Uterus (tissue), 4 donors: ENCODE measurements around the gene PPBP. TPM values are rescaled to one million over a fixed set of nuclear protein-coding genes. Genes with fewer than 3 reads are reported as not detected.

ENCODE experiments used
- DNase-seq, 2 donors: peaks; one replicate each; pipeline ENCODE4 v3.0.0-alpha.2; 2019 to 2020
- H3K27ac ChIP-seq, 2 donors: fragments of 200-600 bp; sonication (generic); 1 replicate in 1 of 2; 2 replicates in 1 of 2; pipeline ENCODE4 v1.5.1; 2016 to 2018
- H3K27me3 ChIP-seq, 2 donors: fragments of 200-600 bp; sonication (generic); one replicate each; pipeline ENCODE4 v1.5.1; 2018 to 2019; ENCODE audit warnings: control low read depth in 1 of 2
- H3K36me3 ChIP-seq, 2 donors: fragments of 200-600 bp; sonication (generic); one replicate each; pipeline ENCODE4 v1.5.1; 2019; ENCODE audit warnings: control low read depth in 1 of 2
- H3K4me1 ChIP-seq, 2 donors: fragments of 200-600 bp; sonication (generic); one replicate each; pipeline ENCODE4 v1.5.1; 2018 to 2019; ENCODE audit warnings: control low read depth in 1 of 2
- H3K4me3 ChIP-seq, 2 donors: fragments of 200-600 bp; sonication (generic); 1 replicate in 1 of 2; 2 replicates in 1 of 2; pipeline ENCODE4 v1.5.1; 2018 to 2019; ENCODE audit warnings: mild to moderate bottlenecking in 1 of 2
- H3K9me3 ChIP-seq, 2 donors: fragments of 200-600 bp; sonication (generic); one replicate each; pipeline ENCODE4 v1.5.1; 2019; ENCODE audit warnings: control low read depth in 1 of 2
- CTCF ChIP-seq, 4 experiments: fragments of 200-600 bp in 2 of 4; fragments of 450-650 bp in 2 of 4; sonication (generic) in 2 of 4; IDR thresholded peaks; one replicate each; pipeline ENCODE4 v1.5.1; 2016 to 2019; ENCODE audit warnings: antibody characterized with exemption in 4 of 4, mild to moderate bottlenecking in 2 of 4, moderate library complexity in 1 of 4
- POLR2A ChIP-seq, 2 donors: fragments of 450-650 bp; IDR thresholded peaks; one replicate each; pipeline ENCODE4 v1.6.1; 2016; ENCODE audit warnings: antibody characterized with exemption in 2 of 2, mild to moderate bottlenecking in 1 of 2, moderate library complexity in 1 of 2
- intact Hi-C: fragments of 100-400 bp; cut with DNase I; formaldehyde crosslinking; loops from one replicate; pipeline ENCODE4 v1.15.1; 2023; ENCODE audit warnings: low total_unique reads
- total RNA-seq, 4 donors: library from RNA; depleted of rRNA in 3 of 4; stranded (reverse); fragments of >200 nt in 3 of 4; gene quantifications; one replicate each; pipeline versions ENCODE4 v1.1.0 to v1.2.4, GENCODE V29; 2014 to 2023
- donor health status: DM: yes; HTN: yes; CAD: no.

The PPBP gene
- total RNA-seq, 4 donors from 2014 or later: 2.5 to 27.9 TPM; not detected in 2

DNA sequence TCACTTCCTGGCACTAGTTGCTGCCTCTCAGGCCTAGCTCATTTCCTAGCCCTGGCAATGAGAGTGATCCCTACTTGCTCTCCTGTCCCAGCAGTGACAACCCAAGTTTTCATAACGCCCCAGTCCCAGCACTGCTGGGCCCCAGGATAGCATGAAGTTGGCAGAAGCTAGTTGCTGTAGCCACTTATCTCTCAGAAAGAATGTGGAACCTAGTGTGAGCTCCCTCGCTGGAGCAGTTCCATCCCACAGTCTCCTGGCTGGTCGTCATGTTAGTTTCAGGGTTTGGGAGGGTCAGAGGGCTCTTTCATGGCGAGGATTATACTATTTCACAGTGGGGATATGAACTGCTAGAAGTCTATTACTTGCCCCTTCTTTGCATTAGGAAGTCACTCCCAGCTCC lies 11.3 kb downstream of the PPBP start:
- no peaks in the 10 kb centered on the region for H3K27me3 ChIP-seq
- H3K4me3 ChIP-seq: no peak overlapping the region
- no peaks in the 10 kb centered on the region for H3K36me3 ChIP-seq
- no peaks in the 10 kb centered on the region for H3K4me1 ChIP-seq
- H3K27ac ChIP-seq: no peak overlapping the region
- TF ChIP-seq CTCF (IDR thresholded peaks at IDR 0.05) (no peak), POLR2A (IDR thresholded peaks at IDR 0.05) (no peak)
- DNase-seq: no peak
- no peaks in the 10 kb centered on the region for H3K9me3 ChIP-seq
- intact Hi-C loops: no loop called here

- Histone ChIP-seq H3K27me3 (no peaks in the 10 kb centered on the region), H3K4me3 (no peak overlapping the region), H3K27ac (no peak overlapping the region), H3K4me1 (no peaks in the 10 kb centered on the region), H3K36me3 (no peaks in the 10 kb centered on the region), H3K9me3 (no peaks in the 10 kb centered on the region)
- no peak for DNase-seq
- intact Hi-C loops: no loop called here
- TF ChIP-seq CTCF (IDR thresholded peaks at IDR 0.05): no peak
- TF ChIP-seq POLR2A (IDR thresholded peaks at IDR 0.05): no peak
Measured at GRCh38 chr4:73976217-73976616, 11.8 kb downstream of the PPBP start.

DNA sequence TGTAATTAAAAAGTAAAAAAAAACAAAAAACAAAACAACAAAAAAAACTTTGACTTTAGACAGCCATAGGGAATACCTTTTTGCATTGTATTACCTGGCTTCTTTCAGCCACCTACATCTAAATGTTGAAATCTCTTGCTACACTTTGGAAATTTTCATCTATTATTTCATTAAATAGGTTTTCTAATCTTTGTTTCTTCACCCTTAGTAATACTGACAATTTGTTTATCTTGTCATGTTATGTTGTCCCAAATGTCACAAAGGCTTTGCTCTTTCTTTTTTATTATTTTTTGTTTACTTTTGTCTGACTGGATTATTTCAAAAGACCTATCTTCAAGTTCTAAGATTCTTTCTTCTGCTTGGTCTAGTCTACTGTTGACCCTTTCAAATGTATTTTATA lies 13.6 kb downstream of the PPBP start:
- TF ChIP-seq POLR2A (IDR thresholded peaks at IDR 0.05) (no peak), CTCF (IDR thresholded peaks at IDR 0.05) (no peak)
- Histone ChIP-seq H3K9me3 (no peaks in the 10 kb centered on the region), H3K4me1 (no peaks in the 10 kb centered on the region), H3K4me3 (no peak overlapping the region), H3K27ac (no peak overlapping the region), H3K36me3 (no peaks in the 10 kb centered on the region), H3K27me3 (no peaks in the 10 kb centered on the region)
- intact Hi-C loops: no loop called here
- DNase-seq: no peak

- TF ChIP-seq POLR2A (IDR thresholded peaks at IDR 0.05): no peak
- TF ChIP-seq CTCF (IDR thresholded peaks at IDR 0.05): no peak
- Histone ChIP-seq H3K27me3 (no peaks in the 10 kb centered on the region), H3K4me3 (no peak overlapping the region), H3K4me1 (no peaks in the 10 kb centered on the region), H3K36me3 (no peaks in the 10 kb centered on the region), H3K27ac (no peak overlapping the region), H3K9me3 (no peaks in the 10 kb centered on the region)
- no peak for DNase-seq
- intact Hi-C loops: no loop called here
Measured at GRCh38 chr4:73970945-73971344, 17.0 kb downstream of the PPBP start.

DNA sequence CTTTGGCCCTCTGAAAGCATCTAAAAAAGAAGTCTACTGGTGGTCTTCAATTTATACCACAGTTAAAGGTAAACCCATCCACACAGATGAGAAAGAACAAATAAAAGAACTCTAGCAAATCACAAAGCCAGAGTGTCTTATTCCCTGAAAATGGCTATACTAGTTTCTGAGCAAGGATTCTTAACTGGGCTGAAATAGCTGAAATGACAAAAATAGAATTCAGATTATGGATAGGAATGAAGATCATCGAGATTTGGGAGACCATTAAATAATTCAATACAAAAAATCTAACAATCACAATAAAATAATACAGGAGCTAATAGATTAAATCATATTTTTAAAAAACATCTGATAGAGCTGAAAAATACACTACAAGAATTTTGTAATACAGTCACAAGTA lies 18.0 kb downstream of the PPBP start:
- Histone ChIP-seq H3K9me3 (no peaks in the 10 kb centered on the region), H3K4me1 (no peaks in the 10 kb centered on the region), H3K27ac (no peak overlapping the region), H3K27me3 (no peaks in the 10 kb centered on the region), H3K4me3 (no peak overlapping the region), H3K36me3 (no peaks in the 10 kb centered on the region)
- no peak for DNase-seq
- intact Hi-C loops: no loop called here
- TF ChIP-seq POLR2A (IDR thresholded peaks at IDR 0.05) (no peak), CTCF (IDR thresholded peaks at IDR 0.05) (no peak)
